Lower leg skin (tissue), 4 donors: ENCODE results near the gene SLC16A1. TPM values are rescaled to one million over a fixed set of nuclear protein-coding genes. Genes with fewer than 3 reads are reported as not detected.

Experiments
- DNase-seq, 2 donors: peaks; one replicate each; pipeline ENCODE4 v3.0.0-alpha.2; 2019; ENCODE audit warnings: low spot score in 2 of 2
- H3K4me3 ChIP-seq: fragments of 200-600 bp; sonication (generic); 2 replicates; pipeline ENCODE4 v1.5.1; 2017; ENCODE audit warnings: mild to moderate bottlenecking, low read depth; ENCODE audit not compliant: poor library complexity, severe bottlenecking
- POLR2A ChIP-seq, 2 donors: fragments of 450-650 bp; IDR thresholded peaks; one replicate each; pipeline ENCODE4 v1.6.1; 2016 to 2017; ENCODE audit warnings: antibody characterized with exemption in 2 of 2, mild to moderate bottlenecking in 1 of 2, moderate library complexity in 1 of 2
- WGBS, 2 donors: methylation state at CpG; one replicate each; pipeline ENCODE4 v1.1.5; 2018; 5-methylcytosine and 5-hydroxymethylcytosine counted together
- intact Hi-C: fragments of 100-400 bp; cut with DNase I; formaldehyde crosslinking; loops from one replicate; pipeline ENCODE4 v1.15.0; 2023; ENCODE audit warnings: low total_unique reads
- total RNA-seq, 4 donors: library from RNA; depleted of rRNA; stranded (reverse); fragments of >200 nt; gene quantifications; one replicate each; pipeline ENCODE4 v1.1.0, GENCODE V29; 2016
- TF ChIP-seq, protein P1 (sequence below), 3 donors: fragments of 450-650 bp; IDR thresholded peaks; one replicate each; pipeline ENCODE4 v1.5.1; 2016; ENCODE audit warnings: antibody characterized with exemption in 3 of 3, mild to moderate bottlenecking in 3 of 3, moderate library complexity in 2 of 3

SLC16A1 gene
- total RNA-seq, 4 donors from 2014 or later: 17.9 to 38.9 (median 31.1) TPM

DNA sequence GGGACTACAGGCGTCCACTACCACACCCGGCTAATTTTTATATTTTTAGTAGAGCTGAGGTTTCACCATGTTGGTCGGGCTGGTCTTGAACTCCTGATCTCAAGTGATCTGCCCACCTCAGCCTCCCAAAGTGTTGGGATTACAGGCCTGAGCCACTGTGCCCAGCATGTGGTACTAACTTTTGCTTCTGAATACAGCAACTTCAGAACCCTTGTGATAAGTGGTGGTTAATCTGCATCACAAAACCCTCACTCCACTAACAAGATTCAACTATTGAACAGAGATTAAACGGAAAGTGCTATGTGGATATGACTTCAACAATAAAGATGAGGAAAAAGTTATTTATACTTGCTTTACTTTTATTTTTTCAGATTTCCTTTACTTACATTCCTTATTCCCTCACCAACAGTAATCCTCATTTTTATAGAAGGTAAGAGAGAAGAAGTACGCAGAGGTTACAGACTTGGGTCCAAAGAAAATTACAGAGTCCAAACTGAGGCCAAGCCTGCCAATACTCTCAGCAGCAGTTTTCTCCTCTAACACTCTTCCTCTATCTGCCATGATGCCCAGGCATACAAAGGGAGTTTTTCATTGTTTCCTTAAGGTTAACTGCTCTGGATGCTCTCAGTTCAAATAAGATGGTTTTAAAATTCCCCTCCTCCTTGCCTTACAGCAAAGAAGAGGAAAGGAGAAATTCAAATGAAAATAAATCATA lies 44.3 kb downstream of the SLC16A1 start:
- intact Hi-C loops: no loop called here
- TF ChIP-seq, protein P1, sequence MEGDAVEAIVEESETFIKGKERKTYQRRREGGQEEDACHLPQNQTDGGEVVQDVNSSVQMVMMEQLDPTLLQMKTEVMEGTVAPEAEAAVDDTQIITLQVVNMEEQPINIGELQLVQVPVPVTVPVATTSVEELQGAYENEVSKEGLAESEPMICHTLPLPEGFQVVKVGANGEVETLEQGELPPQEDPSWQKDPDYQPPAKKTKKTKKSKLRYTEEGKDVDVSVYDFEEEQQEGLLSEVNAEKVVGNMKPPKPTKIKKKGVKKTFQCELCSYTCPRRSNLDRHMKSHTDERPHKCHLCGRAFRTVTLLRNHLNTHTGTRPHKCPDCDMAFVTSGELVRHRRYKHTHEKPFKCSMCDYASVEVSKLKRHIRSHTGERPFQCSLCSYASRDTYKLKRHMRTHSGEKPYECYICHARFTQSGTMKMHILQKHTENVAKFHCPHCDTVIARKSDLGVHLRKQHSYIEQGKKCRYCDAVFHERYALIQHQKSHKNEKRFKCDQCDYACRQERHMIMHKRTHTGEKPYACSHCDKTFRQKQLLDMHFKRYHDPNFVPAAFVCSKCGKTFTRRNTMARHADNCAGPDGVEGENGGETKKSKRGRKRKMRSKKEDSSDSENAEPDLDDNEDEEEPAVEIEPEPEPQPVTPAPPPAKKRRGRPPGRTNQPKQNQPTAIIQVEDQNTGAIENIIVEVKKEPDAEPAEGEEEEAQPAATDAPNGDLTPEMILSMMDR (IDR thresholded peaks at IDR 0.05): no peak
- H3K4me3 ChIP-seq: no peak overlapping the region
- DNase-seq: no peak
- 90 to 96% methylated on average over 5 of the region's 5 CpGs for WGBS, 2 donors

DNA sequence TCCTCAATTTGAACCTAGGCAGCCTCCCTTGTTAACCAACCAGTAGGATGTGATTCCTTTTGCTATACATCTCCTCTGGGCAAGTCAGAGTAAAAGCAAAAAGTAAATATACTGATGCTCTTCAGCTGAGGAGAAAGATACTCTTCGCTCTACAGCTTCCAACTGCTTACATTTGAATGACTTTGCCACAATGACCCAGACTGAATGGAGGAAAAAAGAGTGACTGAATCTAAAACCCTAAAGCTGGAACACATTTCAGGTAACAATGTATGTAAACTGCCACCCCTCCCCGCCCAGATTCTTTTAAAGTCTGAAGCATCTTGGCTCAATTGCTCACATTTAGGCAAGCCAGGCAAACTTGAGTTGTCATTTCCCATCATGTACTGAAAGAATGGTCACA lies 46.1 kb downstream of the SLC16A1 start:
- TF ChIP-seq, protein P1 (IDR thresholded peaks at IDR 0.05): no peak
- no peak for TF ChIP-seq POLR2A (IDR thresholded peaks at IDR 0.05)
- no peak overlapping the region for H3K4me3 ChIP-seq
- intact Hi-C loops: no loop called here
- WGBS, 2 donors: 93 to 95% methylated on average over 2 of the region's 2 CpGs
- DNase-seq: no peak

DNA sequence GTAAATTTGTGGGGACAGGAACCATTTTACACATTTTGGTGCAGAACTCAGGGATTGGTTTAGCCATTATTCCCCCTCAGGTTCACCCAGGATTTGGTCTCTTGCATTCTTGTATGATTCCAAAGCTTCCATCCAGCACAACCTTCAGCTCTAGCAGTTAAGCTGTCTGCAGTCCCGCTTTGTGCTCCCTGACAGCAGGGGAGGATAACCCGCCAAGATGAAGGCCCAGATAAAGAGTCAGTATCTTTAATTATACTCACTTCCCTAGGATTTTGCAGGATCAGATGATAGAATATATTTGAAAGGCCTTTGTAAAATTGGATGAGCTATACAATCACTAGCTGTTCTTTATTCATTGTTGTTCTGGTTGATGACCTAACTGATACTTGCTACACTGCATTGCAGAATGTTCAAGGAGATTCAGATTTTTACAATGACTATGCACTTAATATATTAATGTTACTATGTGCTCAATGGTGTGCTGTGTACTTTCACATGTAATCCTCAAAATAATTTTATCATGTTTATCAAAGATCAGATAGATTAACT lies 49.8 kb downstream of the SLC16A1 start:
- DNase-seq: peak in 1 of 2 donors; percentile 53
- WGBS, 2 donors: 87 to 94% methylated on average over 2 of the region's 2 CpGs
- no peak overlapping the region for H3K4me3 ChIP-seq
- intact Hi-C loops: no loop called here
- no peak for TF ChIP-seq POLR2A (IDR thresholded peaks at IDR 0.05)
- TF ChIP-seq, protein P1 (IDR thresholded peaks at IDR 0.05): no peak

DNA sequence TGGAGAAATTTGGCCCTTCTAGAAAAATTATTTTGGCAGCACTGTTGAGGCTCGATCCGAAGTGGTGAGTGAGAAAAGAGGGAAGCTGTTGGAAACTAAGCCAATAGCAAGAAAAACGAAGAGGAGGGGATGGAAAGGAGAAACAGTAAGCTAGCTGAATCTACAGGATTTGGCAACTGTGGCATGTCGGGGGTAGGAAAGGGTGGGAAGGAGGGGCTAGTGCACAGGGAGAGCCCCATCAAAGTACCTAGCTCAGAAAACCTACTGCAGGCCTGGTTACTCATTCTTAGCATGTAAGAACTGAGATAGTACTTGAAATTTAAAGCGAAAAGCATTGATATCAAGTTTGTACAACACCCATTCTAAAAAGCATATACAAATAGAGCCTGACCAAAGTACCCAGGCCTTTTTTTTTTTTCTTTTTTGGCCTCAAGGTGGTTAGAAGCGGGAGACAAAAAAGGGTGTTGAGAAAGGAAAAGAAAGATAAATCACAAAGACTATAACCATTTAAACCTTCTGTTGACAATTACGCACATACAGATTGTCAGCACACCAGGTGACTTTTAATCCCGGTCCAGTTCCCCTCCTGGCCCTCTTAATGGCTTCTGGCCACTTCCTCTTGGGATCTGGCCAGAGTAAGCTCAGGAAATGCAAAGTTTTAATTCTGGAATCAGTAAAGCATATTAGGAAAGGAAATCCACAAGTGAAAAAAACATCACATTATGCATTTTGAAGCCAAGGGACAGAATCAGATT lies 50.4 kb downstream of the SLC16A1 start:
- DNase-seq: peak in 1 of 2 donors; percentile 71
- 50 to 52% methylated on average over 8 of the region's 8 CpGs for WGBS, 2 donors
- no peak for TF ChIP-seq POLR2A (IDR thresholded peaks at IDR 0.05)
- TF ChIP-seq, protein P1 (IDR thresholded peaks at IDR 0.05): no peak
- intact Hi-C loops: no loop called here
- no peak overlapping the region for H3K4me3 ChIP-seq

DNA sequence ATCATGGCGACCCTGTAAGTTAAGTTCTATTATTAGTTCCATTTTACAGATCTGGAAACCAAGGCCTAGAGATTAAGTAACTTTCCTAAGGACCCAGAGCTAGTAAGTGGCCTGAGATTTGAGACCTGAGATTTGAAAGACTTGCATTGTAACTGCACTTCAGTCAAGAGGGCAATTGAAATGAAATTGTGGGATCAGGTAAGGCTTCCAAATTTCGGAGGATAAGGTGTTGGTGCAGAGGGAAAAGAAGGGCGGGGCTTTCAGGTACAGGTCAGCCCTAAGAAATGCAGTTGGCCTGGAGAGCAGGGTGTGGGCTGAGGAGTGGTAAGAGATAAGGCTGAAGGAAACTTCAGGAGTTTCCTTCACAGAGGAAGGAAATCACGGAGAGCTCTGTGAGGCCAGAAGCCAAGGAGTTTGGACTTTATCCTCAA lies 51.1 kb downstream of the SLC16A1 start:
- no peak overlapping the region for H3K4me3 ChIP-seq
- peak in 1 of 2 donors; percentile 18 for DNase-seq
- TF ChIP-seq, protein P1 (IDR thresholded peaks at IDR 0.05): no peak
- TF ChIP-seq POLR2A (IDR thresholded peaks at IDR 0.05): no peak
- intact Hi-C loops: no loop called here
- 60 to 64% methylated on average over 4 of the region's 4 CpGs for WGBS, 2 donors
